HG02884 (cell line): ENCODE measurements around the gene C1GALT1C1.

Experiments
- ATAC-seq: cut with Tn5 transposase; IDR thresholded peaks from one replicate; pipeline ENCODE4 v1.9.1; 2021; ENCODE audit warnings: mild to moderate bottlenecking, moderate library complexity; ENCODE audit not compliant: unreplicated experiment

C1GALT1C1 gene

GRCh38 chrX:120585702-120586101 is 44.2 kb downstream of the C1GALT1C1 start:
- no peak for ATAC-seq
